HG03521 (cell line): ENCODE data around the gene RPS18.
A peak's percentile ranks its signal among the peaks of the same experiment; 100 is the strongest.

Experiments
- ATAC-seq: cut with Tn5 transposase; IDR thresholded peaks from one replicate; pipeline ENCODE4 v1.9.1; 2021; ENCODE audit warnings: mild to moderate bottlenecking, moderate library complexity; ENCODE audit not compliant: unreplicated experiment

Gene RPS18

DNA sequence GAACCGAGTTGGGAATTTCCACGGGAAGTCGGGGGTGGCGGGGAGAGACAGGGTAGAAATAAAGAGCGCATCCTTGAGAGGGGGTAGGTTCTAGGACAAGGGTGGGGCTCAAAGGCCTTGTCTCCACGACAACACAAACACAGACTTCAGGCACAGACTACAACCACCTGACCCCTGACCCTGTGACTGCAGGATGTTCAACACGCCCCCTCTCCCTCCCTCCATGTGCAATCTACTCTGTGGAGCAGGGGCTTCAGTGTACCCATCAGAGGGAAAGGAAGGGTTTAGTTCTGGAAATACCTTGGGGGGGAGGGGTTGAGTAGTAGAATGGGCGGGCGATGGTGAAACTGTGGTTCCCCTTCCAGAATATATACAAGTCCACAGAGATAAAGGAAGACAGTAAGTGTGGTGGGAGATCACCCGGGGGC is 42.7 kb downstream of the RPS18 start:
- ATAC-seq: no peak

DNA sequence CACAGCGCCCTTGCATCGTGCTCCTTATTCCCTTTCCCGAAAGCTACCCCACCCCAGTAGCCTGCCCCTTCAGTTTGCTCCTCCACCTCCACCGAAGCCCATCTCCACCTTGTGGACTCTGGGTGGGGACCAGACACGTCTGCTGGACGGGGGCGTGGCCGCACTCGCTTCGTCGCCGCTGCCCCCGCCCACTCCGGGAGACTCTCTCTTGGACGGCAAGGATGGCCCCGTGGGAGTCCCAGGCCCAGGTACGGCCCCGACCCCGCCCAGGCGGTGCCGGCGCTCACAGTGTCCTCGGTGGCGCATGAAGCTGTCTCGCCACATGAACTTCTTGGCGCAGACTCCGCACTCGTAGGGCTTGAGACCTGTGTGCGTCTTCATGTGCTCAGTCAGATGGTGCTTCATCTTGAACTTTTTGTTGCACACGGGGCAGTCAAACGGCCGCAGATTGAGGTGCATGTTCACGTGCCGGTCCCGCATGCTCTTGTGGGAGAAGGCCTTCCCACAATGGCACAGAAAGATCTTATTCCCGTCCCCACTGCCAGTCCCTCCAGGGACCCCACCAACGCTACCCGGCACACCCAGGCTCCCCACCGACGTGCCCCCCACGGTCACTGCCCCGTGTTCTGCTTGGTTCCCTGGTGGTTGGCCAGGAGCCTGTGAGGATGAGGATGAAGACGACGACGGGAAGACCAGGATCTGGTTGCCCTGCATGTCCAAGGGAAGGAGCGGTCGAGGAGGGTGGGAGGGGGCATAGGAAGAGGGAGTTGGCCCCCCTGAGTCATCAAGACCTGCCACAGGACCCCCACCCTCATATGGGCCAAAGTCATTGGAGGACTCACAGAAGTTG is 43.3 kb downstream of the RPS18 start:
- no peak for ATAC-seq

DNA sequence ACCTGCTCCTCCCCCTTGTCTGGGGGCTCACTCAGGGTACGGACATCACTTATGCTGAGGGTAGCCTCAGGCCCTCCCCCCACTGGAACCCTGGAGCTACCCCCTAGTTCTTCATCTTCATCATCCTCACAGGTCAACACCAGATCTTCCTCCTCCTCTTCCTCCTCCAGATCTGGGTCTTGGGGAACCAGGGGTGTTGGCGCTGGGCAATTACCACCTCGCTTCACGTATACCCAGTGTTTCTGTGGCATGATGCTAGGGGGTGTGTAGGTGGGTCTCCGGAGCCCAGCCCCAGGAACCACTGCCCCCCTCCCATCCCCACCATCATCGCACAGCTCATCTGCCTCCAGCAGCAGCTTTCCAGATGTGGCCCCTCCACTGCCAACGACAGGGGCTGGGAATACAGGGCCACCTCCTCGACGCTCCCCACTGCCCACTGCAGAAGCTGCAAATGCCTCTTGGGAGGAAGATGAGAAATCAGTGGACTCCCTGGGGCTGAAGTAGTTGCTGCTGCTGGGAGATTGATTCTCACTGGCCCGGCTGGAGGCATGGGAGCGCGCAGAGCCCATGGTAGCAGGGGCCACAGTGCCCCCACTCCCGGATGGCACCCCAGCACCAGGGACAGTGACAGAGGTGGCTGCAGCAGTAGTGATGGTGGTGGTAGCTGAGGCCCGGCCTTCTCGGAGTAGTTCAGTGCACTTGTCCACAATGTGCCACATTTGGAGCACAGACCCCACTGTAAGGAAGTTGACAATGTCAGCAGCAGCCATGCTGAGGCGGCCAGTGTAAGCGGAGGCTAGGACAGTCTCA is 44.1 kb downstream of the RPS18 start:
- ATAC-seq: no peak

DNA sequence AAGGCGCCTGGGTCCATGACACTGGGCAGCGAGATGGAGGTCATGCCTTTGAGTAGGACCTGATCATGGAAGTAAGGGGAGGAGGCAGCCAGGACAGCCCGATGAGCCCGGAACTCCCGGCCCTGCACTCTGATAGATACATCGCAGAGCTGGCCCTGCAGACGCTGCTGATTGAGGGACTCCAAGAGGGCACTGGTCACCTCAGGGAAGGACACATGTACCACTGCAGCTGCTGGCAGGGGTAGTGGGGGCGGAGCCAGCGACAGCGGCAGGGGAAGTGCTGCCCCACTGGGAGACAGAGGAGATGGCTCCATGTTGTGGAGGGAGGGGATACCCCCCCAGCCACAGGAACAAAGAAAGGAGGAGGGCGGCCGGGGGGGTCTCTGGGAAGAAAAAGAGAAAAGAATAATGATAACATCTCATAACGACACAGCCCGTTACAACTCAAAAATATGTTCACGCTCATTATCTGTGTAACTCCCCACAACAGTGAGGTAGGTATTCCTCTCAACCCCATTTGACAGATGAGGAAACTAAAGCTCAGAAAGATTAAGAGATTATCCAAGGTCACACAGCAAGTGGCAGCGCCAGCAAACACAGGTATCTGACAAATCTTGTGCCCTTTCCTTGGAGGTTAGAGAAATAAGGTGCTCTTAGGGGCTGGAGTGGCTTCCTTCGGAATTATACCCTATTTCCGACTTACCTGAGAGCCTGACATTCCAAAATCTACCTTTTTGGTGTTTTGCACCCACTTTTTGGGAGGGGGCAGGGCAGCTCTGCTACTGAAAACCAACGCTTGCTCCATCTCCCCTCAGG is 44.9 kb downstream of the RPS18 start:
- no peak for ATAC-seq

DNA sequence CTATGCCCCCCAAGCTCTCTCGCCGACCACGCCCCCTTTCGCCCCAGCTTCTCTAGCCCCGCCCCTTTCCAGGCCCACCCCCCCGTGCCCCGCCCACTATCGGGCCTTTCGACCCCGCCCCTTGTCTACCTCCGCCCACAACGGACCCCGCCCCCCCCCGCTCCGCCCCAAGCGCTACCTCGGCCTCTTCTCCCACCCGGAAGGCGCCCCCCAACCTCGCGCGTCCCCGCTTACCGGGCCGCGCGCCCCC is 45.5 kb downstream of the RPS18 start:
- no peak for ATAC-seq

DNA sequence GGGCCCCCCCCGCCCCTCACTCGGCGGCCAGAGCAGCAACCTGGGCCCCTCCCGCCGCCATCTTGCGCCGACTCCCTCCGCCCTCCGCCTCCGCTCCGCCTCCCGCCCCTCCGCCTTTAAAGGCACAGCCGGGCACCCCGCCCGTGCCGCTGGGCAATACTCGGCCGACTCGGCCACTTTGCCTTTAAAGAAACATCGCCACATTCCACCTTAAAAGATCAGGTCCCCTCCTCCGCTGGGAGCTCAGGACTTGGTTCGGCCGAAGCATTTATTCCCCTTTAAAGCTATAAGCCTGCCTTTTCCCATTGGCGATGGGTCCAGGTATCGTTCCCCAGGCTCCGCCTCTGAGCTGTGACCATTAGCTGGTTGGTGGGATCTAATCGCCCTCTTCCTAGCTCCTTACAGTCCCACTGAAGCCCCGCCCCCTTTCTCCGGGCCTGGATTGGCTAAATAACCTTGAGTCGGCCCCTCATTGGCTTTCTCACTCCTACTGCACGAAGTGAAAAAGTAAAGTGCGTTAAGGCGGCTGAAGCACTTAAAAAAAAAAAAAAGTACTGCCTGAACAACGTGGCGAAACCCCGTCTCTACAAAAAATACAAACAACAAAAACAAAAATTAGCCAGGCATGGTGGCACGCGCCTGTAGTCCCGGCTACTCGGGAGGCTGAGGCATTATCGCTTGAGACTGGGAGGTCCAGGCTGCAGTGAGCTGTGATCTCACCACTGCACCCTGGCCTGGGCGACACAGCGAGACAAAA is 46.0 kb downstream of the RPS18 start, which contains the start of gene ZBTB22:
Gene ZBTB22, minus strand, starts transcription at position 76 of the 757 bp plus-strand sequence. CDS start 828 bp downstream, outside the sequence.
- ATAC-seq: peak; percentile 47

DNA sequence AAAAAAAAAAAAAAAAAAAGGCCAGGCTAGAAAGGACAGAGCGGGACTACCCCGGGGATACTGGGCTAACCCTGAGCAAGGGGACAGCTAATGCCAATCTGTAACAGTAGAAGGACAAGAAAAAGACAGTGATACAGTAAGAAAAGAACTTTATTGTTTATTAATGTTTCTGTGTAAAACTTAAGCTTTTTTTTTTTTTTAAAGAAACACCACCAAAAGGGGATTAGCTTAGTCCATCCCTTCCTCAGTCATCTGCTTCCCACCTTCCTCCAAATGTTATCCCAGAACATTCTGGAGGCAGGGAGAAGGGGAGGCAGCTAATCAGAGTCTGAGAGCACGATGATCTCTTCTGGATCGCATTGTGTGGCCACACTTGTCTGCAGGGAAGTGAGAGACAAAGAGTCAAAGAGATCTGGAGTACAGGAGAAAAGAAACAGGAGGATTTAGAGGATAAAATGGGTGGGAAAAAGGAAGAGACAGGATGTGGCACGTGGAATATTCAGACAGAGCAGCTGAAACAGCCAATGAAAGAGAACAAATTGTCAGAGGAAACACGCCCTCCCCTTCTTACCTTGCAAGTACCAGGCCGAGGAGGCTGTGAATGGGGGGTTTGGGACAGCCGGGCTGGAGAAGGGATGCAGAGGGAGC is 46.7 kb downstream of the RPS18 start:
- no peak for ATAC-seq

DNA sequence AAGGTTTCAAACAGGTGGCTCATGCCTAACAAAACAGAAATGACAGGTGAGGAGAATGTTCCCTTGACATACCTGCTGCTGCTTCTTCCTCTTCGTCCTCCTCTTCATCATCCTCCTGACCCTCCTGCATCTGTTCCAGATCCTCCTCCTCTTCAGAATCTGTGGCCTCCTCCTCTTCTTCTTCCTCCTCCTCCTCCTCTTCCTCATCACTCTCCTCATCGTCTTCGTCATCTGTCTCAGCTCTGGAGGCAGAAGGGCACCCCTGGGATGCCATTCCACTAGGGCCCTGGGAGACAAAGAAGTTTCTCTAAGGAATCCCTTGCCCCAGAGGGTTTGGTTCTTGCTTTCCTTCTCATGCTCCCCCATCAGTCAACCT is 48.1 kb downstream of the RPS18 start:
- ATAC-seq: no peak

DNA sequence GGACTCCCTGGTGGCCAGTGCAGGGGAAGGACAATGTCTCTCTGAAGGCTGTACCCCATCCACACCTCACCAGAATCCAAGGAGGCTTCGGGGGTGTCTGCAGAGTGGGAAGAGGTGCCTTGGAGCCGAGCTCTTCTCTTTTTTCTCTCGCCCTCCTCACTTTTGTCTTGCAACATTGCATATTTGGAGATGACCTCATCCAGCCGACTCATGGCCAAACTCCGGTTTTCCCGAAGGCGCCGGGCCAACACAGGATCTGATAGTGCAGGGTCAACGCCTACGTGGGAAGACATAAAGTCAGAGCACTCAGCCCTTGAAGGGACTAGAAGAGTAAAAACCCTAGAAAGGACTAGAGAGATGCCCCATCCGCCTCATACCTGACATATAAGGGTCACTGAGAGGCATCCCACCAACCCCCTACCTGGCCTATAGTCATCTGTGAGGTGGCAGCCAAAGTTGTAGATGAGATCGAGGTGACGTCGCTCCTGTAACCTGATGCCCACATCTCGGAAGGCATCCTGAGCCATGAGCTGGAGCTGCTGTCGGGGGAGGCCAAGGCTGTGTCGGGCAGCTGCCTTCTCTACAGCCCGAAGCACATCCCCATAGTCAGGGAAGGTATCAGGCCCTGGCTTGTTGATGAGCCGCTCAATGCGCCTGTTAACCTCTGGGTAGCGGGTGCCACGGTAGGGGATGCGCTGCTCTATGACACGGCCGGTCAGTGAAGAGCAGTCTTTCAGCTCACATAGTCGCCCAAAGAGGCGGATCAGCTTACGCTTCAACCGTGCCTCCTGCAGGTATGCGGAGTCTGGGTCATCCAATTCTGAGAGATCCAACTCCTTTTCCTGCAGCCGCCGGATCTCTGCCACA is 48.7 kb downstream of the RPS18 start:
- ATAC-seq: no peak

DNA sequence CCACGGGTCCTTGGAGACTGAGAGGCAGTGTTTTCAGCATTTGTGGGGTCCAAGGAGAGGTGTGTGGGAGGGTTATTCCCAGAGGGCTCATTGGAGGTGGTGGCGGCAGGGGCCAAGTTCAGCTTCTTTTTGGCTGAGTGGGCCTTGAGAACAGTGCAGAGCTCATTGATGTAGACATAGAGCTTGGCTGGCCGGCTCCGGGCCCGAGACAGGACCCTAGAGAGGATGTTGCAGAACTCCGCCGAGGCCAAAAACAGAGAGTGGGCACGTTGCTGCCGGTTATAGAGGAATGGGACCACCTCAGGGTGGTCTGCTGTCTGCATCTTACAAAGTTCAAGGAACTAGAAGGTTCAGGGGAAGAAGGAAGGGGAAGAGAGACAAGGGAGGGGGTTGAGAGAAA is 49.4 kb downstream of the RPS18 start:
- no peak for ATAC-seq

DNA sequence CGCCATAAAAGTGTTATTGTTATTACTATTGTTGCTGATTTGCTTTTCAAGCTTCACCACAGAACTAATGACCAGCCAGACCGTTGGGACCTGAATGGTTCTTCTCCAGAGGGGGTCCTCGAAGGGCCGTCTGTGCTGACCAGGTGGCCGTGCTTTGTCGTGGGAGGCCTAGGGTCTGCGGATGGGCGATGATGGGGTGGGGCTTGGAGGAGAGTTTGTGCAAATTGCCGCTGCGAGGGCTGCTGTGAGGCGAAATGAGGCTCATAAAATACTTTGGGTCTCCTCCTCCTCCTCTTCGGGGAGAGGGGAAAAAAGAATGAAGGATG is 51.7 kb downstream of the RPS18 start:
- ATAC-seq: peak; percentile 4

DNA sequence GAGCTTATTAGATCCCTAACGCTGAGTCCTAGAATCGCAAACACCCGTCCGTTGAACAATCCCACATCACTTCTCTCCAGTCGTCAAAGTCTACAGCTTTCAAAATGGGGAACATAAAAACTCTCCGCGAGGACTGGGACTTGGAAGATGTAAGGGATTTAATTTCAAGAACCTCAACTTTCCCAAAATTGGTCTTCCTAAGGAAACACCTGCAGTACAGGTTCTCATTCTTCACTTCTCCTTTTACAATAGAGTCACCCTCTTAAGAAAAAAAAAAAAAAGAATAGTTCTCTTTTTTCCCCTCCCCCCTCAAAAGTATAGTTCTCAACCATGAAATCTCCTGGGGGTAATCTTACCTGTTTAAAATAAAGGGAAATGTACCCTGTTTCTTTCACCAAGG is 52.2 kb downstream of the RPS18 start:
- no peak for ATAC-seq
